GM12892 (cell line): ENCODE results near the gene HGF.

Source experiments
- POLR2A ChIP-seq: IDR thresholded peaks from 2 replicates; pipeline ENCODE4 v1.6.1; 2011; ENCODE audit warnings: low read depth, low read length, control low read depth
- POLR2AphosphoS5 ChIP-seq: IDR thresholded peaks from 2 replicates; pipeline ENCODE4 v1.6.1; 2011; ENCODE audit warnings: low read depth, low read length, control low read depth
- TAF1 ChIP-seq: IDR thresholded peaks from 2 replicates; pipeline ENCODE4 v1.6.1; 2011; ENCODE audit warnings: low read depth, mild to moderate bottlenecking, control low read depth, low read length, borderline replicate concordance

GRCh38 chr7:81736091-81736490, 33.8 kb downstream of the HGF start:
- TF ChIP-seq POLR2AphosphoS5 (no peak), POLR2A (no peak), TAF1 (no peak)
